ENCODE data around the gene MTRF1. TPM values are rescaled to one million over a fixed set of nuclear protein-coding genes. Genes with fewer than 3 reads are reported as not detected.

MTRF1 gene
- total RNA-seq, 2 experiments from 2014 or later, result 24.9 to 31.3 TPM

- intact Hi-C loops (cut with micrococcal nuclease; ENCODE audit: unreplicated experiment), result no loop called here
Observed at GRCh38 chr13:41306271-41307145, 43.1 kb upstream of the MTRF1 start.

DNA sequence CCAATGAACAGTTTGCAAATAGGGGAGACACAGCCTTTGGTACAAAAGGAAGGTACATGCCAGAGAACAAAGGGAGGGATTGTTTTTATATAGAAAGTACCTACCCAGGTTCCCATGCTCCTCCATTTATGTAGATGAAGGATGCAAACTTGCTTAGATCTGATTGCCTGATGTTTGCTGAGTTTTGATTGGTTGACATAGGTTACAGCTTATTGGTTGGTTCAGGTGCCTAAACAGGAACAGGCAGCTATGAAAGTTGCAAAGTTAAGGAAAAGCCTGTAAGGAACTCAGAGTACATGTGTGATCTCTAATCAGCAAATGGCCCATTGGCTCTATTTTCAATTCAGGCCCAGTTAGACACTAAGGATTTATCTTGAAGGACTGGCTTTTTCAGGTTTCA, 41.2 kb upstream of the MTRF1 start:
- no peaks in the 10 kb centered on the region for H3K4me1 ChIP-seq (ENCODE audit: insufficient read depth, low read length, poor library complexity, severe bottlenecking)
- ChIA-PET POLR2A (interaction anchor here (0.5 to 1.5 kb wide), 10 partner anchors 9 to 162 kb away, joined by 3 to 6 read pairs (median 4); no protein-coding TSS in a partner anchor), CTCF (ENCODE audit: unreplicated experiment) (no interaction called here)
- H3K4me2 ChIP-seq (ENCODE audit: low read length), result no peak overlapping the region
- no peaks in the 10 kb centered on the region for H3K9me2 ChIP-seq (ENCODE audit: insufficient read depth, low read length)
- intact Hi-C loops (cut with micrococcal nuclease; ENCODE audit: unreplicated experiment), result no loop called here
- H2AFZ ChIP-seq (ENCODE audit: low read length), result no peak overlapping the region
- TF ChIP-seq, protein P1, sequence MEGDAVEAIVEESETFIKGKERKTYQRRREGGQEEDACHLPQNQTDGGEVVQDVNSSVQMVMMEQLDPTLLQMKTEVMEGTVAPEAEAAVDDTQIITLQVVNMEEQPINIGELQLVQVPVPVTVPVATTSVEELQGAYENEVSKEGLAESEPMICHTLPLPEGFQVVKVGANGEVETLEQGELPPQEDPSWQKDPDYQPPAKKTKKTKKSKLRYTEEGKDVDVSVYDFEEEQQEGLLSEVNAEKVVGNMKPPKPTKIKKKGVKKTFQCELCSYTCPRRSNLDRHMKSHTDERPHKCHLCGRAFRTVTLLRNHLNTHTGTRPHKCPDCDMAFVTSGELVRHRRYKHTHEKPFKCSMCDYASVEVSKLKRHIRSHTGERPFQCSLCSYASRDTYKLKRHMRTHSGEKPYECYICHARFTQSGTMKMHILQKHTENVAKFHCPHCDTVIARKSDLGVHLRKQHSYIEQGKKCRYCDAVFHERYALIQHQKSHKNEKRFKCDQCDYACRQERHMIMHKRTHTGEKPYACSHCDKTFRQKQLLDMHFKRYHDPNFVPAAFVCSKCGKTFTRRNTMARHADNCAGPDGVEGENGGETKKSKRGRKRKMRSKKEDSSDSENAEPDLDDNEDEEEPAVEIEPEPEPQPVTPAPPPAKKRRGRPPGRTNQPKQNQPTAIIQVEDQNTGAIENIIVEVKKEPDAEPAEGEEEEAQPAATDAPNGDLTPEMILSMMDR (conservative IDR thresholded peaks at IDR 0.05; ENCODE audit: low read length), result no peak
- no peak for TF ChIP-seq EZH2phosphoT487 (IDR thresholded peaks at IDR 0.05; ENCODE audit: borderline replicate concordance, low read depth, low read length)
- no peak overlapping the region for H3K4me3 ChIP-seq (ENCODE audit: low read depth, low read length, poor library complexity, severe bottlenecking)
- H3K79me2 ChIP-seq (ENCODE audit: insufficient read depth, low read depth, low read length), result no peaks in the 10 kb centered on the region
- no peak for DNase-seq (ENCODE audit: low spot score)
- H3K27ac ChIP-seq (ENCODE audit: low read depth, low read length, poor library complexity, severe bottlenecking), result no peak overlapping the region
- H3K36me3 ChIP-seq (ENCODE audit: insufficient read depth, low read length), result no peaks in the 10 kb centered on the region
- no TSS peak for BruUV-seq (replicated peaks)
- H4K20me1 ChIP-seq (ENCODE audit: insufficient read depth, low read length), result no peaks in the 10 kb centered on the region
- H3K9me3 ChIP-seq (ENCODE audit: low read length), result no peaks in the 10 kb centered on the region

More at GRCh38 chr13:41306271-41307145, 43.1 kb upstream of the MTRF1 start:
- Histone ChIP-seq H3K4me1 (ENCODE audit: insufficient read depth, low read length, poor library complexity, severe bottlenecking) (peaks cover 7% of the 10 kb centered on the region), H3K4me2 (ENCODE audit: low read length) (no peak overlapping the region), H3K9me3 (ENCODE audit: low read length) (no peaks in the 10 kb centered on the region), H3K27ac (ENCODE audit: low read depth, low read length, poor library complexity, severe bottlenecking) (no peak overlapping the region), H3K79me2 (ENCODE audit: insufficient read depth, low read depth, low read length) (peaks cover 4% of the 10 kb centered on the region; the same call in 1 of the 2 replicates), H4K20me1 (ENCODE audit: insufficient read depth, low read length) (no peaks in the 10 kb centered on the region), H3K9me2 (ENCODE audit: insufficient read depth, low read length) (no peaks in the 10 kb centered on the region), H2AFZ (ENCODE audit: low read length) (no peak overlapping the region), H3K4me3 (ENCODE audit: low read depth, low read length, poor library complexity, severe bottlenecking) (no peak overlapping the region), H3K36me3 (ENCODE audit: insufficient read depth, low read length) (no peaks in the 10 kb centered on the region)
- POLR2A ChIA-PET, result interaction anchor here (0.7 kb wide), 1 partner anchor 26 kb away, joined by 3 read pairs; no protein-coding TSS in a partner anchor
- CTCF ChIA-PET (ENCODE audit: unreplicated experiment), result no interaction called here
- no peak for TF ChIP-seq EZH2phosphoT487 (IDR thresholded peaks at IDR 0.05; ENCODE audit: borderline replicate concordance, low read depth, low read length)
- TF ChIP-seq, protein P1 (conservative IDR thresholded peaks at IDR 0.05; ENCODE audit: low read length), result no peak
- DNase-seq (ENCODE audit: low spot score), result no peak
- no TSS peak for BruUV-seq (replicated peaks)

- TF ChIP-seq EZH2phosphoT487 (IDR thresholded peaks at IDR 0.05; ENCODE audit: borderline replicate concordance, low read depth, low read length), result no peak
- TF ChIP-seq, protein P1 (conservative IDR thresholded peaks at IDR 0.05; ENCODE audit: low read length), result no peak
- POLR2A ChIA-PET, result no interaction called here
- Histone ChIP-seq H4K20me1 (ENCODE audit: insufficient read depth, low read length) (no peaks in the 10 kb centered on the region), H3K4me2 (ENCODE audit: low read length) (no peak overlapping the region), H2AFZ (ENCODE audit: low read length) (no peak overlapping the region), H3K4me1 (ENCODE audit: insufficient read depth, low read length, poor library complexity, severe bottlenecking) (no peaks in the 10 kb centered on the region), H3K79me2 (ENCODE audit: insufficient read depth, low read depth, low read length) (no peaks in the 10 kb centered on the region), H3K27ac (ENCODE audit: low read depth, low read length, poor library complexity, severe bottlenecking) (no peak overlapping the region), H3K4me3 (ENCODE audit: low read depth, low read length, poor library complexity, severe bottlenecking) (no peak overlapping the region), H3K9me2 (ENCODE audit: insufficient read depth, low read length) (no peaks in the 10 kb centered on the region), H3K9me3 (ENCODE audit: low read length) (no peaks in the 10 kb centered on the region), H3K36me3 (ENCODE audit: insufficient read depth, low read length) (no peaks in the 10 kb centered on the region)
- no peak for DNase-seq (ENCODE audit: low spot score)
- BruUV-seq (replicated peaks), result no TSS peak
- intact Hi-C loops (cut with micrococcal nuclease; ENCODE audit: unreplicated experiment), result no loop called here
- CTCF ChIA-PET (ENCODE audit: unreplicated experiment), result no interaction called here
Observed at GRCh38 chr13:41302743-41303142, 39.4 kb upstream of the MTRF1 start.
